ENCODE measurements around the gene KRTAP10-11.

Gene KRTAP10-11

DNA sequence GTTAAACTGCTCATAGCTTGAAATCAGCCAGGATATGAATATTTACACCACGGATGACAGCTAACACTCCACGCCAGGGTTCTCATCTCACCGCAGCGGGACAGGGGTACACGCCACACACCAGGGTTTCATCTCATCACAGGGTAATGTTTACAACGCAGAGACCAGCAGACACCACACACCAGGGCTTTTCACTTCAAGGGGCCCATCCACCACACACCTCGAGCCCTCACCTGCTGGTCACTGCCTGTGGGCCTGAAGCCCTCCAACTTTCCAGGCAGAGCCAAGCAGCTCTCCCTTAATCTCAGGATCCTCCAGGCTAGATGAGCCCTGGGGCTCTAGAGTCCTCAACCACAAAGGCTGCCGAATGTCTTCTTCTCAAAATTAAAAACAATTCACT lies 49.4 kb downstream of the KRTAP10-11 start:
- DNase-seq (ENCODE audit: low spot score in 2 of 2), result no peak
- in situ Hi-C loops (cut with MboI; ENCODE audit: low sequenced_read_pairs), result no loop called here
- Histone ChIP-seq H3K36me3 (replicated peaks) (no peaks in the 10 kb centered on the region), H3K4me1 (no peaks in the 10 kb centered on the region), H3K9me3 (no peaks in the 10 kb centered on the region), H3K4me3 (no peak overlapping the region), H3K27me3 (ENCODE audit: low read depth) (peaks cover 32% of the 10 kb centered on the region)

GRCh38 chr21:44696572-44696971 lies 50.4 kb downstream of the KRTAP10-11 start:
- Histone ChIP-seq H3K4me3 (no peak overlapping the region), H3K27me3 (ENCODE audit: low read depth) (peaks cover 33% of the 10 kb centered on the region), H3K4me1 (no peaks in the 10 kb centered on the region), H3K36me3 (replicated peaks) (no peaks in the 10 kb centered on the region), H3K9me3 (no peaks in the 10 kb centered on the region)
- in situ Hi-C loops (cut with MboI; ENCODE audit: low sequenced_read_pairs), result no loop called here
- no peak for DNase-seq (ENCODE audit: low spot score in 2 of 2)

Measured in HAP-1 (cell line).